Activated naive CD8-positive, alpha-beta T cell treated with anti-CD3 and anti-CD28 coated beads, Interleukin-2, amount 50 U/mL, for 24 hours (primary cell): Measurements from ENCODE around the gene SLC2A4.
"Not testable (repeated sequence)": the region's sequence is repeated elsewhere in the genome, so short reads cannot be mapped to it uniquely, and the experiment has no call there.

ENCODE experiments used
- ATAC-seq: fragments of 150-1000 bp; cut with Tn5 transposase; one replicate; pipeline ENCODE4 v1.10.0; 2021
- DNase-seq: peaks from one replicate; pipeline ENCODE4 v3.0.0; 2021
- H3K27ac Mint-ChIP-seq: one replicate; pipeline ENCODE4 v1.8.0; 2021; ENCODE audit warnings: mild to moderate bottlenecking, mixed read lengths
- H3K27me3 Mint-ChIP-seq: one replicate; pipeline ENCODE4 v1.8.0; 2021; ENCODE audit warnings: mixed read lengths
- H3K36me3 Mint-ChIP-seq: one replicate; pipeline ENCODE4 v1.8.0; 2021; ENCODE audit warnings: low read depth, mixed read lengths
- H3K4me1 Mint-ChIP-seq: one replicate; pipeline ENCODE4 v1.8.0; 2021; ENCODE audit warnings: mixed read lengths
- H3K4me3 Mint-ChIP-seq: one replicate; pipeline ENCODE4 v1.8.0; 2021; ENCODE audit warnings: mild to moderate bottlenecking, moderate library complexity, mixed read lengths
- H3K9me3 Mint-ChIP-seq: one replicate; pipeline ENCODE4 v1.8.0; 2021; ENCODE audit warnings: mixed read lengths

Gene SLC2A4

GRCh38 chr17:7328009-7328408 is 46.5 kb downstream of the SLC2A4 start:
- H3K27ac Mint-ChIP-seq: peak overlapping the region; percentile 89
- H3K4me3 Mint-ChIP-seq: peak overlapping the region; percentile 97
- H3K27me3 Mint-ChIP-seq: peaks cover 4% of the 10 kb centered on the region
- H3K9me3 Mint-ChIP-seq: no peaks in the 10 kb centered on the region
- peaks cover 48% of the 10 kb centered on the region for H3K4me1 Mint-ChIP-seq
- ATAC-seq (no peak), DNase-seq (no peak)
- H3K36me3 Mint-ChIP-seq: peaks cover 7% of the 10 kb centered on the region

DNA sequence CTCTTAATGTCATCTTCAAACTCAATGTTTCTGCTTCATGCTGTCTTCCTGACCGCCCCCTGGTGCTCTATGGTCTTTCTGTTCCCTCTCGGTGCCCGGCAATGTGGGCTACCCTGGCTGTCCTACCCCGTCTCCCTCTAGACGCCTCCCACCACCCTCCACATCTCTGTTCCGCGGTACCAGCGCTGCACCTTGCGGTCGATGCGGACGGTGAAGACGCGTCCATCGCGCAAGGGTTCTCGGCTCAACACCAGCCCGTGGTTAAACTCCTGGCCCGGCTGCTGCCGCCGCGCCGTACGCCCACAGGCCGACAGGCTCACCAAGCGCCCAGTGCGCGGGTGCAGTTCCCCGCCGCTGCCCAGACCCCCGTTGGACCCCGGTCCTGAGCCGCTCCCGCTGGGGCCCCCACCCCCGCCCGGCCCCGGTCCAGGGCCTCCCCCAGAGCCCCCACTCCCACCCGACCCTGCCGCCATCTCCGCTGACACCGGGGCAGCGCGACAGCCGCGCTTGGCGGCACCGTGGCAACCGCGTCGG is 47.4 kb downstream of the SLC2A4 start, which contains the start of gene NEURL4:
NEURL4 (minus strand) TSS at position 496 of the 534 bp plus-strand sequence; CDS start at position 473, 23 bp downstream.
- Mint-ChIP-seq H3K9me3 (no peaks in the 10 kb centered on the region), H3K36me3 (peaks cover 7% of the 10 kb centered on the region), H3K27ac (peak within 1 kb of the TSS; percentile 97), H3K27me3 (peaks cover 4% of the 10 kb centered on the region), H3K4me1 (peaks cover 52% of the 10 kb centered on the region), H3K4me3 (peak within 1 kb of the TSS; percentile 97)
- peak; percentile 45 for DNase-seq
- peak; percentile 2 for ATAC-seq

- peaks cover 4% of the 10 kb centered on the region for H3K27me3 Mint-ChIP-seq
- H3K4me1 Mint-ChIP-seq: peaks cover 49% of the 10 kb centered on the region
- ATAC-seq (peak; percentile 70), DNase-seq (peak; percentile 95)
- no peaks in the 10 kb centered on the region for H3K9me3 Mint-ChIP-seq
- H3K4me3 Mint-ChIP-seq: peak overlapping the region; percentile 97
- H3K27ac Mint-ChIP-seq: peak overlapping the region; percentile 97
- peaks cover 7% of the 10 kb centered on the region for H3K36me3 Mint-ChIP-seq
Measured at GRCh38 chr17:7329374-7329996, 48.0 kb downstream of the SLC2A4 start.

DNA sequence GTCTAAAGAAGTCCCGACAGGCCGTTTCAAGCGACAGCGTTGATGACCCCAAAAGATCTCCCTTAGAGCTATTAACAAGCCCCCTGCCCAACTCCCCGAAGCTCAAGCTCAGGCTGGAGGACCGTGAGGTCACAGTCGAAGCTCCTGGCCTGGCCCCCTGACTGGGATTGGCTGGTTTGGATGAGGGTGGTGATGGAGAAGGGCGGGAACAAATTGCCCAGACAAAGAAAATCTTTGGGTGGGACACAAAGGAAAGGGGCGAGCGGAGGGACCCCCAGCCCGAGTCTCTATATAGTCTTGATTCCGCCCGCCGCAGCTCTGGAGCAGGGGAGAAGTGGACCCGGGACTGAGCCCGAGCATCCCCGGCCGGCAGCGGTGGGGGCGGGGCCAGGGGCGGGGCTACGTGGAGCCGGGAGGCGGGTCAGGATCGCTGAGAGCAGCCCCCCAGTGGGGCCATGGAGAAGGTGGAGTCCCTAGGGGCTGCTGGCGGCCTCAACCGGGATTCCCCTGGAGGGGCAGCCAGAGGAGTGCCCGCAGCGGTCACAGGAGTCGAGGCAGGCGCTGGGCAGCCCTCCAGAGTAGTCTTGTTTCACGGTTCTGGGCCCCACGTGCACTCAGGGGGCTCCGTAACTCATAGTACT is 48.6 kb downstream of the SLC2A4 start:
- peak overlapping the region; percentile 97 for H3K4me3 Mint-ChIP-seq
- H3K27me3 Mint-ChIP-seq: peaks cover 4% of the 10 kb centered on the region
- ATAC-seq: peak; percentile 74
- peak; percentile 85 for DNase-seq
- peaks cover 51% of the 10 kb centered on the region for H3K4me1 Mint-ChIP-seq
- H3K9me3 Mint-ChIP-seq: no peaks in the 10 kb centered on the region
- peak overlapping the region; percentile 97 for H3K27ac Mint-ChIP-seq
- peaks cover 5% of the 10 kb centered on the region for H3K36me3 Mint-ChIP-seq

GRCh38 chr17:7330638-7331015 is 49.1 kb downstream of the SLC2A4 start:
- DNase-seq (no peak), ATAC-seq (no peak)
- H3K9me3 Mint-ChIP-seq: no peaks in the 10 kb centered on the region
- no peak overlapping the region for H3K27ac Mint-ChIP-seq
- peaks cover 4% of the 10 kb centered on the region for H3K27me3 Mint-ChIP-seq
- peaks cover 56% of the 10 kb centered on the region for H3K4me1 Mint-ChIP-seq
- peak overlapping the region; percentile 97 for H3K4me3 Mint-ChIP-seq
- peaks cover 5% of the 10 kb centered on the region for H3K36me3 Mint-ChIP-seq

GRCh38 chr17:7332111-7332510 is 50.6 kb downstream of the SLC2A4 start:
- Mint-ChIP-seq H3K9me3 (no peaks in the 10 kb centered on the region), H3K27me3 (peaks cover 4% of the 10 kb centered on the region), H3K4me3 (peak overlapping the region; percentile 8), H3K4me1 (peaks cover 63% of the 10 kb centered on the region), H3K36me3 (peaks cover 7% of the 10 kb centered on the region), H3K27ac (no peak overlapping the region)
- ATAC-seq (no peak), DNase-seq (no peak)

GRCh38 chr17:7332600-7333069 is 51.1 kb downstream of the SLC2A4 start:
- peak overlapping the region; percentile 41 for H3K4me3 Mint-ChIP-seq
- not testable (repeated sequence) for H3K9me3 Mint-ChIP-seq, ATAC-seq, DNase-seq, H3K27ac Mint-ChIP-seq, H3K27me3 Mint-ChIP-seq
- H3K36me3 Mint-ChIP-seq: peaks cover 12% of the 10 kb centered on the region
- peaks cover 65% of the 10 kb centered on the region for H3K4me1 Mint-ChIP-seq

GRCh38 chr17:7334938-7335538 is 53.5 kb downstream of the SLC2A4 start:
- ATAC-seq: no peak
- H3K27ac Mint-ChIP-seq: peak overlapping the region; percentile 89
- peaks cover 16% of the 10 kb centered on the region for H3K36me3 Mint-ChIP-seq
- no peaks in the 10 kb centered on the region for H3K9me3 Mint-ChIP-seq
- H3K4me3 Mint-ChIP-seq: peak overlapping the region; percentile 95
- no peaks in the 10 kb centered on the region for H3K27me3 Mint-ChIP-seq
- no peak for DNase-seq
- H3K4me1 Mint-ChIP-seq: peaks cover 58% of the 10 kb centered on the region

GRCh38 chr17:7335765-7336164 is 54.2 kb downstream of the SLC2A4 start:
- H3K4me3 Mint-ChIP-seq: peak overlapping the region; percentile 95
- ATAC-seq, H3K9me3 Mint-ChIP-seq, DNase-seq, H3K27me3 Mint-ChIP-seq: not testable (repeated sequence)
- H3K27ac Mint-ChIP-seq: peak overlapping the region; percentile 89
- peaks cover 20% of the 10 kb centered on the region for H3K36me3 Mint-ChIP-seq
- H3K4me1 Mint-ChIP-seq: peaks cover 56% of the 10 kb centered on the region

- H3K4me1 Mint-ChIP-seq: peaks cover 54% of the 10 kb centered on the region
- H3K27ac Mint-ChIP-seq: peak within 1 kb of the TSS; percentile 89
- H3K36me3 Mint-ChIP-seq: peaks cover 22% of the 10 kb centered on the region
- peak; percentile 94 for ATAC-seq
- H3K9me3 Mint-ChIP-seq: no peaks in the 10 kb centered on the region
- H3K4me3 Mint-ChIP-seq: peak within 1 kb of the TSS; percentile 95
- no peaks in the 10 kb centered on the region for H3K27me3 Mint-ChIP-seq
- peak; percentile 91 for DNase-seq
Measured at GRCh38 chr17:7336240-7337175, 55.0 kb downstream of the SLC2A4 start, which contains the start of gene ACAP1. Gene ACAP1 (plus strand): TSS chr17:7336529. CDS start chr17:7336735, 206 bp downstream.

DNA sequence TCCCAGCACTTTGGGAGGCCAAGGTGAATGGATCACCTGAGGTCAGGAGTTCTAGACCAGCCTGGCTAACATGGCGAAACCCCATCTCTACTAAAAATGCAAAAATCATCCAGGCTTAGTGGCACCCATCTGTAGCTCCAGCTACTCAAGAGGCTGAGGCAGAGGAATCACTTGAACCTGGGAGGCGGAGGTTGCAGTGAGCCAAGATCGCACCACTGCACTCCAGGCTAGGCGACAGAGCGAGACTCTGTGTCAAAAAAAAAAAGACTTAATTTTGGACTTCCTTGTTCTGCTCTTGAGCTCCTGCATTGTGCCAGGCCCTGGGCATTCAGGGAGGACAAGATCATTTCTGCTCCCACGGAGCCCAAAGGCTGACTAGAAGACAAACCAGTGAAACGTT is 56.1 kb downstream of the SLC2A4 start:
- Mint-ChIP-seq H3K4me3 (peak overlapping the region; percentile 95), H3K27ac (peak overlapping the region; percentile 89), H3K4me1 (peaks cover 46% of the 10 kb centered on the region), H3K36me3 (peaks cover 23% of the 10 kb centered on the region)
- ATAC-seq, H3K9me3 Mint-ChIP-seq, DNase-seq, H3K27me3 Mint-ChIP-seq: not testable (repeated sequence)
